BE2C (cell line): Measurements from ENCODE around the gene PEX19.

ENCODE experiments used
- DNase-seq: peaks from one replicate; pipeline ENCODE4 v3.0.0-alpha.2; 2020
- H3K27me3 ChIP-seq: fragments of 250-450 bp; sonication (Bioruptor Pico); 2 replicates; pipeline ENCODE4 v1.5.1; 2020; ENCODE audit warnings: mild to moderate bottlenecking
- H3K36me3 ChIP-seq: fragments of 250-450 bp; sonication (Bioruptor Pico); 2 replicates; pipeline ENCODE4 v1.5.1; 2020; ENCODE audit warnings: mild to moderate bottlenecking
- H3K4me1 ChIP-seq: fragments of 250-450 bp; sonication (Bioruptor Pico); 2 replicates; pipeline ENCODE4 v1.5.1; 2020
- H3K4me3 ChIP-seq: 2 replicates; pipeline ENCODE4 v1.5.1; 2011; ENCODE audit warnings: low read depth, low read length
- H3K9me3 ChIP-seq: fragments of 250-450 bp; sonication (Bioruptor Pico); 2 replicates; pipeline ENCODE4 v1.5.1; 2020
- TF ChIP-seq, protein P1 (sequence below): IDR thresholded peaks from 2 replicates; pipeline ENCODE4 v1.5.1; 2012; ENCODE audit warnings: mild to moderate bottlenecking, low read depth, low read length

The PEX19 gene

DNA sequence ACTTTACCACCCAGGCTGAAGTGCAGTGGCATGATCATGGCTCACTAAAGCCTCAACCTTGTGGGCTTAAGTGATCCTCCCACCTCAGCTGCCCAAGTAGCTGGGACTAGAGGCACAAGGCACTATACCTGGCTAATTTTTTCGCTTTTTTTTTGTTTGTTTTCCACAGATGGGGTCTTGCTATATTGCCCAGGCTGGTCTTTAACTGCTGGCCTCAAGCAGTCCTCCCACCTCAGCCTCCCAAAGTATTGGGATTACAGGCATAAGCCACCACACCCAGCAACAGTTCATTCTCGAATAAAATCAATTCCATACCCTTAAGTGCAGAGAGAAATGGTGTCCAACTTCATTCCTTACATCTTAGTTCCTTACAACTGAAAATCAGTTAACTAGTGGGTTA, 47.4 kb downstream of the PEX19 start:
- H3K4me3 ChIP-seq = no peak overlapping the region
- peaks cover 65% of the 10 kb centered on the region for H3K36me3 ChIP-seq
- TF ChIP-seq, protein P1, sequence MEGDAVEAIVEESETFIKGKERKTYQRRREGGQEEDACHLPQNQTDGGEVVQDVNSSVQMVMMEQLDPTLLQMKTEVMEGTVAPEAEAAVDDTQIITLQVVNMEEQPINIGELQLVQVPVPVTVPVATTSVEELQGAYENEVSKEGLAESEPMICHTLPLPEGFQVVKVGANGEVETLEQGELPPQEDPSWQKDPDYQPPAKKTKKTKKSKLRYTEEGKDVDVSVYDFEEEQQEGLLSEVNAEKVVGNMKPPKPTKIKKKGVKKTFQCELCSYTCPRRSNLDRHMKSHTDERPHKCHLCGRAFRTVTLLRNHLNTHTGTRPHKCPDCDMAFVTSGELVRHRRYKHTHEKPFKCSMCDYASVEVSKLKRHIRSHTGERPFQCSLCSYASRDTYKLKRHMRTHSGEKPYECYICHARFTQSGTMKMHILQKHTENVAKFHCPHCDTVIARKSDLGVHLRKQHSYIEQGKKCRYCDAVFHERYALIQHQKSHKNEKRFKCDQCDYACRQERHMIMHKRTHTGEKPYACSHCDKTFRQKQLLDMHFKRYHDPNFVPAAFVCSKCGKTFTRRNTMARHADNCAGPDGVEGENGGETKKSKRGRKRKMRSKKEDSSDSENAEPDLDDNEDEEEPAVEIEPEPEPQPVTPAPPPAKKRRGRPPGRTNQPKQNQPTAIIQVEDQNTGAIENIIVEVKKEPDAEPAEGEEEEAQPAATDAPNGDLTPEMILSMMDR = no peak
- DNase-seq = no peak
- H3K9me3 ChIP-seq = no peaks in the 10 kb centered on the region
- no peaks in the 10 kb centered on the region for H3K4me1 ChIP-seq
- H3K27me3 ChIP-seq = no peaks in the 10 kb centered on the region

DNA sequence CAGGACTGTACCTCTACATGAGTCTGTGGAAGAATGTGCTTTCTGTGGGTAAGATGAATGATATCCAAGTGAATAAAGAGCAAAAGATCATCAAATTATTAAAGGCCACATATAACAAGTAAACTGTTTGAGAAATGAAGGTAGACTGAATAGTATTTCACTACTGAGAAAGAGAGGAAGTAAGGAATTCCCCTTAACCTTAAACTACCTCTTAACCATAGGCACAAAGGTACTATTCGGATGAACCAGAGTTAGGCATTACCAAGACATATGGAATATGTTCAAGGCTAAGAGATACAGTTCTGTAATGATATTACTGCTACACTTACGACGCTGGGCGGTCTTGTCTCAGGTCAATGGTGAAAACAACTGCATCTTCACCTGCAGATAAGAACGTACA, 48.1 kb downstream of the PEX19 start:
- Histone ChIP-seq H3K36me3 (peaks cover 65% of the 10 kb centered on the region), H3K9me3 (no peaks in the 10 kb centered on the region), H3K4me3 (no peak overlapping the region), H3K27me3 (no peaks in the 10 kb centered on the region), H3K4me1 (no peaks in the 10 kb centered on the region)
- no peak for DNase-seq
- TF ChIP-seq, protein P1 = no peak

GRCh38 chr1:160232911-160233310, 52.0 kb downstream of the PEX19 start:
- no peak overlapping the region for H3K4me3 ChIP-seq
- TF ChIP-seq, protein P1 = no peak
- no peaks in the 10 kb centered on the region for H3K4me1 ChIP-seq
- no peaks in the 10 kb centered on the region for H3K27me3 ChIP-seq
- DNase-seq = no peak
- no peaks in the 10 kb centered on the region for H3K9me3 ChIP-seq
- peaks cover 69% of the 10 kb centered on the region for H3K36me3 ChIP-seq

DNA sequence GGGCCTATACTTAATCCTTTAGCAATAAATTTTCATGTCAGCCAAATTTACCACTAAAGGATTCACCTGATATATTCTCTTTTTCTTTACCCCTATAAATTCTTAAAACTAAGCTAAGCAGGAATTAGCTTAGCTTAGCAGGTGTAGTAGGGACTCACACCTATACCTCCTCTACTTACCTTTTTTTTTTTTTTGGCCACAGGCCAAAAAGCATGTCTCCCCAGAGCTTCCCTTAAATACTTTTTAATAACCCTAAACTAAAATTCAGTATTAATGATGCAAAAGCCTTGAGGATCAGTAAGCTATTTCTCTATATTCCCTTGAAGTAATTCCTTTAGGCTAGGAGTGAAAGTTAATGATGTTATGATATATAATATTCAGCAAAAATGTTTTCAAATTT, 56.5 kb downstream of the PEX19 start:
- Histone ChIP-seq H3K4me1 (no peaks in the 10 kb centered on the region), H3K4me3 (no peak overlapping the region), H3K27me3 (no peaks in the 10 kb centered on the region), H3K9me3 (no peaks in the 10 kb centered on the region), H3K36me3 (peaks cover 73% of the 10 kb centered on the region)
- DNase-seq = no peak
- TF ChIP-seq, protein P1 = no peak

DNA sequence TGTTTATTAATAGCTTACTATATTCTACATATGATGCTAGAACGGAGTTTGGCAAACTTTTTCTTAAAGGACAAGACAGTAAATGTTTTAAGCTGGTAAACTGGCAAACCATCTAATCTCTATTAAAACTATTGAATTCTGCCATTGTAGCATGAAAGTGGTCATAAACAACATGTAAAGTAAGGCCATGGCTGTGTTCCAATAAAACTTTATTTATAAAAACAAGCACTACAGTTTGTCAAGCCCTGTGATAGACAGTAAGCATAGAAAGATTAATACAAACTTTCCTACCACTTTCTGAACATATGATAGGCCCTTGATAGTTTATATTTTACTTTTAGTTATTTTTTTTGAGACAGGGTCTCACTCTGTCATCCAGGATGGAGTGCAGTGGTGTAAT, 57.4 kb downstream of the PEX19 start:
- no peak for DNase-seq
- Histone ChIP-seq H3K4me3 (no peak overlapping the region), H3K36me3 (peaks cover 77% of the 10 kb centered on the region), H3K27me3 (no peaks in the 10 kb centered on the region), H3K9me3 (no peaks in the 10 kb centered on the region), H3K4me1 (no peaks in the 10 kb centered on the region)
- TF ChIP-seq, protein P1 = no peak

GRCh38 chr1:160227034-160227433, 57.9 kb downstream of the PEX19 start:
- no peaks in the 10 kb centered on the region for H3K4me1 ChIP-seq
- H3K9me3 ChIP-seq = no peaks in the 10 kb centered on the region
- H3K4me3 ChIP-seq = no peak overlapping the region
- peaks cover 82% of the 10 kb centered on the region for H3K36me3 ChIP-seq
- TF ChIP-seq, protein P1 = no peak
- H3K27me3 ChIP-seq = no peaks in the 10 kb centered on the region
- no peak for DNase-seq
